Stimulated activated CD4-positive, alpha-beta T cell treated with anti-CD3 and anti-CD28 coated beads, Interleukin-15, amount 100 ng/mL, for 48 hours (primary cell): ENCODE data around the gene ZNF593OS.
A peak's percentile ranks its signal among the peaks of the same experiment; 100 is the strongest.

Source experiments
- DNase-seq, 2 donors: peaks; one replicate each; pipeline ENCODE4 v3.0.0-alpha.2; 2020; ENCODE audit warnings: low read depth in 2 of 2

ZNF593OS gene

DNA sequence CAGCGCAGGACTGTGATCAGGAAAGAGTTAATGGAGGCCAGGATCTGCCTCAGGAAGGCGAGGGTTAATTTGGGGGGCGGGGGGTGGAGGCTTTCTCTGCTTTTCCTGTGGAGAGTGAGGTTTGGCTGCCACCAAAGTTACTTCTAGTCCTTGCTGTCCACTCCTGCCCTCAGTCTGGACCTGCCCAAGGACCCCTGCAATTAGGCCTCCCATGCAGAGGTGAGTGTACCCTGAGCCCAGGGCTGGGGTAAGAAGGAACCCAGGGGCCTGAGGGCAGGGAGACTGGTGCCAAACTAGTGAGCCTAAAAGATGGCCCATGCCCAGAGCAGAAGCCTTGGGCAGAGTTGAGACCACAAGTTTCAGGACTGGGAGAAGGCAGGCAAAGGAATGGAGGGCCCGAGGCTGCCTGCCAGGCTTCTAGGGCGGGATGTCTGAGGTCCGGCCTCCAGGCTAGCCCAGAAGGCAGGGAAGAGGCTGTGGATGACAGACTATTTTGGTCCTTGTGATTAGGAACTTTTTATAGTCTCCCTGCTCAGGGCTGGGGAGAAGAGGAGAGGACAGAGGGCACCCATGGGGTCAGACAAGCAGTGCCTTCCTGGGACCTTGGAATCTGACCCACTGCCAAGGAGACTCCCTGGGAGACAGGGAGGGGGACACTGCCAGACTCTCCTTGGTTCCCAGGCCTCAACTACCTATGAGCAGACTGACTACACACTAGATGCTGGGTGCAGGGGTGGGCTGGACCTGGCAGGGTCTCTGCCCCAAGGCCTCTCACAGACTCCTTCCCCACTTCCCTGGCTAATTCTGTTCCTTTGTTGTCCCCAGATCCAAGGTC is 12.5 kb downstream of the ZNF593OS start, which contains the start of gene FAM110D:
Gene FAM110D (plus strand): TSS at position 172 of the 835 bp plus-strand sequence. CDS start 2,213 bp downstream, outside the sequence.
- DNase-seq: no peak

DNA sequence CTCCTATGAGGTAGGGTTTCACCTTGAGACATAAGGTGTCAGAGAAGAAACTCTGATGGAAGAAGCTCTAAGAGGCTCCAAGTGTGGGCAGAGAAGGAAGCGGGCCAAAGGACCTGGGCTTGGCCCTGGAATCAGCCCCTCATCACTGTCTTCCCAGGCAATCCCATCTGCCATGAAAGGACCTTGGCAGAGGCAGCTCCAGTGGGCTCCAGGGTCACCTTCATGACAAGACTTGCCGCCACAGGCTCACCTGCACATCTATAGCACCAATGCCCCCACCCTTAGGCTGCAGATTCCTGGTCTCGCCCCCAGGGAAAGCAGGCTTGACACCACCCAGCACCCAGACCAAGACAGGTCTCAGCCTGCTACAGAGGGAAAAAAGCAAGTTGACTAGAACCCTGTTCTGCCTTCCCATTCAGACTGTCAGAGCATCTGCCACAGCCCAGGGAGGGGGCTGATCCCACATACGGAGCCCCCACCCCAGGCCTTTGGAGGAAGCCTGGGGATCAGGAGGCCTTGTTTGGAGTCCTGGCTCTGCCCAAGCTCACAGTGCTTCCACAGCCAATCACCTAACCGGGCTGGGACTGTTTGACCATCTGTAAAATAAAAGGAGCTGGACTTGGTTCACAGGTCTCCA is 13.2 kb downstream of the ZNF593OS start:
- DNase-seq: no peak

DNA sequence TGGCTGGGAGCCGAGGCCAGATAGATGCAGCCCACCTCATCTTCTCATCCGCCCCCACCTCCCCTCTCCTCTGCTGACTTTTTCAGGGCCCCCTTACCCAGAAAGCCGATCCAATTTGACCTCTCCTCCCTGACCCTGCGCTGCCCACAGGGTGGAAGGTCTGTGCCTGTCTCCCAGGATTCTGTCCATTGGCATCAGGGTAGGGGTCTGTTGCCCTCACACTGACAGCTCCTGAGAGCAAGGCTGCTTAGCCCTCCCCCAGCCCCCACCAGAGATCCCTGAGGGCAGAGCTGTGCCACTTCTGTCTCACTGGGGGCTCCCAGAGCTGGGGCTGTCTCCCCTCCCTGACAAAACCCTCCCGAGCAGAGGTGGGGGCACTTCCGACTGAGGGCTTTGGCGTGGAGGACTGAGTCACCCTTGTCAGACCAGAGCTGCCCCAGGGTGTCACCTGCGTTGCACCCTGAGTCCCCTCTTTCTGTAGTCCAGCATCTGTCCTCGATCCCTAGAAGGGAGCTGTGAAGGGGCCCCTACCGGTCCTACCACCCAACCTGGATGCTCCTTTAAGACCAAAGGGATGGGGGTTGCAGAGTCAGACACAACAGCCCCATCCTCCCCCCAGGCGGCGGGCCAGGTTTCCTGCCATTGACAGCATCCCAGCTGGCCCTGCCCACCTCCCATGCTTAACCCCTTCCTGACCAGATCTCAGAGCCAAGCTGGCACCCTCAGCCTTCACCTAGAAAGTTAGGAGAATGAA is 15.2 kb downstream of the ZNF593OS start:
- no peak for DNase-seq

DNA sequence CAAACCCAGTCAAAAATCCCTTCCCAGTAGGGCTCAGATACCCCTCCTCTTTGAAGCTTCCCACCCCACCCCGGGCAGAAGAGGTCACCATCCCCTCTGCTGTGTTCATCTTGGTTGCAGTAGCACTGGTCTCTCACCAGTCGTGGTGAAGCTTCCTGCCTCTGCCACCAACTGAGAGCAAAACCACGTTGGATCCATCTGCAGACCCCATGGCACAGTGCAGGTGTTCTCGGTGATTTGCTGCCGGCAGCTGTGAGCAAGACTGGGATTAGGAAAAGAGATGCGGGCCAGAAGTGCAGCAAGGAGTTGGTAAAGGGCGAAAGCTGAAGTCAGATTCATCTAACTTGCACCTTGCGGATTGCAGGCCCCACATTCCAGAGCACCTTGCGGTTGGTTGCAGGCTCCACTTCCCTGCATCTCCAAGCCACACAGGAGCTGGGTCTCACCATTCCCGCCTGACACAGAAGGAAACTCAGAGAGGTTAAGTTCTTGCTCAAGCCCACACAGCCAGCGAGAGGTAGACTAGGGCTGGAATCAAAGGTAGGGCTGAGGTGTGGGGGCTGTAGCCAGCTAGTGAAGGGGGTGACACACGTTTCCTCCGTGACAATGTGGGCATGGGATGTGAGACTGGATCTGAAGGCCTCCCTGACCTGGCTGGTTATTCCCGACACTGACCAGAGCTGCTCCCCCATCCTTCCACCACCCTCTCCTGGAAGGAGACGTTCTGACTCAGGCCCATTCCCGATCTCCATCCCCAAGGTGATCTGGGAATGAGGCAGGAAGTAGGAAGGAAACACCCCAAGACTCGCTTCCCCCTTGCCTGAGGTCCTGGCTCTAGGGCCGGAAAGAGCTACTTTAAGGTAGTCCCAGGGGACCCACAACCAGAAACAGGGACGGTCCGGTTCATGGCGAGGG is 16.0 kb downstream of the ZNF593OS start:
- no peak for DNase-seq

DNA sequence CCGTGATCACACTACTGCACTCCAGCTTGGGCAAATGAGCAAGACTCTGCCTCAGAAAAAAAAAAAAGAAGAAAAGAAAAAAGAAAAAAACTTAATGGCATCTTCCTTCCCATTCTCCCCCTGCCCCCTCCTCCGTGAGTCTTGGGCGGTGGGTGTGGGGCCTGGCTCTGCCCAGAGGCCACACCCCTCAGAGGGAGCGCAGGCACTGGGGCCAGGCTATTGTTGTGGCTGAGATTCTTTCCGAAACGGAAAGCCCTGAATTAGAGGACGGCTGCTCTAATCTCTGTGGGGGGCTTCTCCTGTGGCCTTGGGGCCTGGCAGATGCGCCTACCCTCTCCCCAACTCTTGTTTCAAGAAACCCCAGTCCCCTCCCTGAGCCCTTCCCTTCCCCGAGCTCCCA is 16.9 kb downstream of the ZNF593OS start:
- DNase-seq: no peak

DNA sequence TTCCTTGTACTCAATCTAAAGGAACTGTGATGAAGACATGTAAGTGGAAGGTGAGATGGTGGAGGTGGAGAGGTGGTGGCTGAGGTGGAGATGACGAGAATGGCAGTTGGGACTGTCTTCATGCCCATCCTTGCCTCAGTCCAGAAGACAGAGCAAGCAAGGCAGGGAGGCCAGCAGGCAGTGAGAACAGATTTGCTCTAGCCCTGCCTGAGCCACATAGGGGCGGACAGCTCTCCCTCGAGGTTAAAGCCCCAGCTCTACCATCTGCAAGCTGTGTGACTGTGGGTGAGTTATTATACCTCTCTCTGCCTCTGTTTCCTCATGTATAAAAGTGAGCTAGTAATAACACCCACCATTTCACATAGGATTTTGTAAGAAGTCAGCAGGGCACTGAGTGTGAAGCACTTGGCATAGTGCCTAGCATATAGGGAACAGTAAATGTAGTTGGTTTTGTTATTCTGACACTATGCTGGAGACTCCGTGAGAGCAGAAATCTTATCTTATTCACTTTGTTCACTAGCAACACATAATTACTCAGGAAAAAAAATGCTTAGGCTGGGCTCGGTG is 17.6 kb downstream of the ZNF593OS start:
- DNase-seq: no peak

DNA sequence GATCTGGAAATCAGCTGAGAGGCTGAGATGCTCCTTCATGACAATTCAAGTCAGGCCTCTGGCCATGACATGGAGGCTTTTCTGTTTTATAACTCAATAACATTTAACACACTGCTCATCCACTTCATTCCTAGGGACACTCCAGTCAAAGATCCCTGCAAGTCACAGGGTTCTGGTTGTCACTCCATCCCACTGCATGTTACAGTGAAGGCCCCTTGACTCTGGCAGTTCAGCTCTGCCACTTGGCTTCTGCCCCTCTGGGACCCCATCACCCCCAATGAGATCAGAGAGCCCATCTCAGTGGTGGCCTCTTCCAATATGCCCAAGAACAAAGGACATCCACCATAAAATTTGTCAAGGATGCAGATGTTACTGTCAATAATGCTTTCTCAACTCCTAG is 22.7 kb downstream of the ZNF593OS start:
- no peak for DNase-seq

DNA sequence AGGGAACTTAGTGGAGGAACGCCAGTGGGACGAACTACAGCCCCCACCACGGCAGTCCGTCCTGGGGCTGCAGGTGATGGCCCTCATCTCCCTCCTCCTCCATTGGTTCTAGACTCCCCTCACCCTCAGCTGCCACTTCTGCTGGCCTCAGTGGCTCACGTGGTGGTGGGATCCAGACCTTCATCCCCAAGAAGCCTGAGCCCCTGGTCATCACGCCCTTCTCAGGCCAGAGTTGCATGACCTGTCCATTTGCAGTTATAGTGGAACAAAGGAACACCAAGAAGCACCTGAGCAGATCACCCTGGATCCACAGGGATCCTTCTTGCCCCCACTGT is 25.7 kb downstream of the ZNF593OS start:
- DNase-seq: no peak

DNA sequence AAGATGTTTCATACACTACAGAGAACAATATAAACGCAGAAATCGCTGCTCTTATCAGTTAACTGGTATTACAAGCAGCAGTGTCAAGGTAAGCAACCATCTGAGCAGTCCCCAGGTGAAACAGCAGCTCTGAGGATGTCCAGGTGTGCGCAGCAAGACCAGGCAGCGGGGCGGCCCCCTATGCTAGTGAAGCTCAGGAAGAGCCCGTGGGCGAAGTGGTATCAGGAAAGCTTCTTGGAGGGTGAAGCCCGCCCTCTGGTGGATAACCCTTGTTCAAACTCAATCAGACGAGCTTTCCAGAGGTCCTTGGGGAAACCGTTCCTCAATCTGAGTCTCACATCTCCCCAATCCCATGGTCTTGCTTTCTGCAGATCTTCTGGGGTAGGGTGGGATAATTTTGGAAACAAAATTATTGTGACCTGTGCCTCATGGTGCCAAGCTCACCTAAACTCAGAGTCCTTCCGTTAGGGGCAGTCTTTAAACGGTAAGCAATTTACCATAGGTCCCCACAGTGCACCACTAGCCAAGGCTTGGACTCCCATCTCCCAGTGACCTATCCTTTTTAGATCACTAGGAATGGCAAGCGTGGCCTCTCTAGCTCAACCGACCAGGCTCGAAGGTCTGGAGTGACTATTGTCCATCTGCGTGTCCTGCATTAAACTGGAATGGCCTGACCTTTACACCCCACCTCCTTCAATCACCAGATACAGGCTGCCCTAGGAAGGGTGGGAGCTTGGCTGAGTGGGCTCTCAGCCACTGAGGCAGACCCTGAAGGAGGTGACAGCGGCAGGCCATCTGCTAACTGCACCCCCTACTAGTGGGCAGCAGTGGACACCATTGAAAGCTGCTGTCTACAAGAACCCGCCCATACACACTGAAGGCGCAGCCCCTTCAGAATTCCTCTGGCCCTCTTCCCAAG is 26.3 kb downstream of the ZNF593OS start:
- peak; percentile 44 to 78 for DNase-seq

DNA sequence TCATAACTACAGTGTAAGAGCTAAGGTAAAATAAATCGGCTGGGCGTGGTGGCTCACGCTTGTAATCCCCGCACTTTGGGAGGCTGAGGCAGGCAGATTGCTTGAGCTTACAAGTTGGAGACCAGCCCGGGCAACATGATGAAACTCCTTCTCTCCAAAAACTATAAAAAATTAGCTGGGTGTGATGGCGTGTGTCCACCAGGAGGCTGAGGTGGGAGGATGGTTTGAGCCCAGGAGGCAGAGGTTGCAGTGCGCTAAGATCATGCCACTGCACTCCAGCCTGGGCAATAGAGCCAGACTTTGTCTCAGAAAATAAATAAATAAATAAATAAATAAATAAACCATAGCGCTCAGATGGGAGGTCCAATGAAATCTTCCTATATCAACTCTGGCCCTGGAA is 29.5 kb downstream of the ZNF593OS start:
- DNase-seq: no peak

DNA sequence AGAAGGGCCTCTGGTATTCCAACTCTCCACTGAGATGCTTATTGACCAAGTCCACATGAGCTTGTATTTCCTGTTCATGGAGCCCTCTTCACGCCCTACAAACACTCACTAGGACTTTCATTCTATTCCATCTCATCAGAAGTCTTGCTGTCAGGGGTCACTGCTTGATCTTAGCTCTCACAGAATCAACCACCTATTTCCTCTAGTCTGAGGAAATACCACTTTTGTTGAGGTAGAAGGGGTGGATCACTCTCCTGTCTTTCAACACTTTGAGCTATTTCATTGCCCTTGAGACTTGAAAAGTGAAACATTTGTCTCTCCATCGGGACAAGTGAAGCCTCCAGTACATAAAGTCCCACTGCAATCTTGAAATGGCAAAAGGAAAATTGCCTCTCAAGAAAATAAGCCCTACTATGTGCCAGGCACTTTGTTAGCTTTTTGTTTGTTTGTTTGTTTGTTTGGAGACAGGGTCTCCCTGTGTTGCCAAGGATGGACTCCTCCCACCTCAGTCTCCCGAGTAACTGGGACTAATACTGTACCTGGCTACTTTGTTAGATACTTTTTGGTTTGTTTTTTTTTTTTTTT is 32.6 kb downstream of the ZNF593OS start:
- DNase-seq: no peak

DNA sequence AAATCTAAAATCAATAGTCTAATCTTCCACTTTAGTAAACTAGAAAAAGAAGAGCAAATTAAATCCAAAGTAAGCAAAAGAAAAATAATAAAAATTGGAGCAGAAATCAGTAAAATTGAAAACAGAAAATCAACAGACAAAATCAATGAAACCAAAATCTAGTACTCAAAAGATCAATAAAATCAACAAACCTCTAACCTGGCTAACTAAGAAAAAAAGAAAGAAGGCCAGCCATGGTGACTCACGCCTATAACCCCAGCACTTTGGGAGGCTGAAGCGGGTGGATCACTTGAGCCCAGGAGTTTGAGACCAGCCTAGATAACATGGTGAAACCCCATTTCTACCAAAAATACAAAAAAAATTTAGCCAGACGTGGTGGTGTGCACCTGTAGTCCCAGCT is 37.2 kb downstream of the ZNF593OS start:
- DNase-seq: no peak

DNA sequence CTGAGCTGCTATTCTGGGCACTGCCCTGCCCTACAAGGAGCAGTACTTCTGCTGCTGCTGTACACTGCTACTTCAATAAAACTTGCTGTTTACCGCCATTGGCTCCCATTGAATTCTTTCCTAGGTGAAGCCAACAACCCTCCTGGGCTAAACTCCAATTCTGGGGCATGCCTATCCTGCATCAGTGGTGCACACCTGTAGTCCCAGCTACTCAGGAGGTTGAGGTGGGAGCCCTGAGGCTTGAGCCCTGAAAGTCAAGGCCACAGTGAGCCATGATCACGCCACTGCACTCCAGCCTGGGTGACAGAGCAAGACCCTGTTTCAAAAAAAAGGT is 38.8 kb downstream of the ZNF593OS start:
- no peak for DNase-seq

DNA sequence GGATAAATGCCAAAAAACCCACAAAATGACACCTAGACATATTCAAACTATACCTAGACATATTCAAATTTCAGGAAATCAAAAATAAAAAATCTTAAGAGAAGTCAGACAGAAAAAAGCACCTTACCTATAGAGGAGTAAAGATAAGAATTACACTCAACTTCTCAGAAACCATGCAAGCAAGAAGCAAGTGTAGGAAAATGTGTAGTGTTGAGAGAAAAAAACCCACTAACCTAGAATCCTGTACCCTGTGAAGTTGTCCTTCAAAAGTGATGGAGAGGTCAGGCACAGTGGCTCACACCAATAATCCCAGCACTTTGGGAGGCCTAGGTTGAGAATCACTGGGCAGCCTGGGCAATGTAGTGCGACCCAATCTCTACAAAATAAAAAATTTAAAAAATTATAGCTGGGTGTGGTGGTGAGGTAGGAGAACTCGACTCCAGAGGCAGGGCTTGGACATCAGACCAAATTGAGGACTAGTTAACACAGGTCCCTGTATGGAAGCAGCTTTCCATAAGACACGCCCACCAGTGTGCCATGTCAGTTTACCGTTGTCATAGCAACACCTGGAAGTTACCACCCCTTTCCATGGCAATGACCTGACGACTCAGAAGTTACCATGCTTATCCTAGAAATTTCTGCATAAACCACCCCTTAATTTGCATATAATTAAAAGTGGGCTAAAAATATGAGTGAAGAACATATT is 39.4 kb downstream of the ZNF593OS start:
- no peak for DNase-seq

DNA sequence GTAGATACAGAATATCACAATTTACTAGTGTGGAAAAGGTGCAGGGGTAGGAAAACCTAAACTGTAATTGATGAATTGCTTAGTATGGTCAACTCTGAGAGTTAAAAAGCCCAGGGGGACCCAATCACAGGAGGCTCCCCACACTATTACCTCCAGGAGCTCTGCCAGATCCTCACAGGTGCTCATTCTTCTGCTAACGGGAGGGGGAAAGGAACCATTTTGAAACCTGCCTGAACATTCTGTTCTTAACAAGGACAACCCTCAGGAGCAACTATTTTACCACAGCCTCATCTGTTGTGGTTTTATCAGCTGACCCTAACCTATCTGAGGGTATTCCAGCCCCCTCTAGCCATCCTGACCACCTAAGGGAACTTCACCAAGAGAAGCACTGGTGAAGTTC is 40.9 kb downstream of the ZNF593OS start:
- DNase-seq: no peak

DNA sequence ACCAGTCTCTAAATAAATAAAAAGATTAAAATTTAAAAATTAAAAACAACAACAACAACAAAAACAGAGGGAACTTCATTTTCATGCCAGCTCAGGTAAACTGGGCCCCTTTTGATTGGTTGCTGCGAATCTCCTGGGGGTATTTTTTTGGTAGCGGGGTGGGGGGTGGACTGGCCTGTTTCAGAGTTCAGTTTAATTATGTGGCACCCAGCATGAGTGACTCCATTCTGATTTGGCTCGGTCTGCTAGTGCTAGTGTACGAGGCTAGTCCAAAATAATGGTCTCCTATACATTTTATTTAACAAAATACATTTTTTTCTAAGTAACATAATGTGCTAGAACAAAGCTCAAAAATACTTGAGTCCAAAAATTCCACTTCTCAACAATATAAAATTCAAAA is 41.9 kb downstream of the ZNF593OS start:
- DNase-seq: no peak

DNA sequence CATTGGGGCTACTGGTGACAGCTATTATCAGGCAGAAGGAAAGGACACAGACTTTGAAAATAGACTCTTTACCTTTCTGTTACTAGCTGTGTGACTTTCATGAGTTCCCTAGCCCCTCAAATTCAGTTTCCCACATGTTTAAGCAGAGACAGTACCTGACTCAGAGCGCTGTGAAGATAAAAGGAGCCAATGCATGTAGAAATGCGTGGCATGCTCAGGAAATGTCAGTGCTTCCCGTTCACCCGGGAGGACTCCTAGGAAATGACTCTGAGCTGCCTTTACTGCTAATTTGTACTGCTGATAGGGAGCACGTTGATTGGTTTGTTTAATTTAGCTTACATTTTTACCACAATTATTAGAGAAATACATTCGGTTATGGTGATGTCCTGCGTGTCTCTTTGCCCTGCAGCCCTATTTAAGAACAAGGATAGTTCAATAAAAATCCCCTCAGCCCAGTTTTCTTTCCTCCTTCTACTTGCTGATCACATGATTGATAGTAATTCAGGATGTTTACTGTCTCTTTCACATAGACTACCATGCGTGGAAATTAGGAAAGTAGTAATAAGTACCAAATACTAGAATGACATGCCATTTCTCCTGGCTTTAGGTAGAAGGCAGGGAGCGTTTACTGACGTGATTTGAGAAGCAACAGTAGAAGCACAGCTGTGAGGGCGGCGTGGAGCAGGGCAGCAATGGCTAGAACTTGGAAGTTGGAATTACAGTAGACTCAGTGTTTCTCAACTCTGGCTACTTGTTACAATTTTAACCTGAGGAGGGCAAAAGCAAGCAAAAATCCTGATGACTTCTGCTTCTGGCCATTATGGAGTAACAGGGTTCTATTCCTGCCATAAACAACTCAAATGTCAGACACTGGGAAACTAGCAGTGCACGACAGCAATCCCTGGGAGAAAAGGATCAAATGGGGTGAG is 44.1 kb downstream of the ZNF593OS start:
- DNase-seq: no peak
